HG03521 (cell line): ENCODE measurements around the gene USP17L28.
"Not testable (repeated sequence)": the region's sequence is repeated elsewhere in the genome, so short reads cannot be mapped to it uniquely, and the experiment has no call there.

Experiments
- ATAC-seq: cut with Tn5 transposase; IDR thresholded peaks from one replicate; pipeline ENCODE4 v1.9.1; 2021; ENCODE audit warnings: mild to moderate bottlenecking, moderate library complexity; ENCODE audit not compliant: unreplicated experiment

The USP17L28 gene

GRCh38 chr4:9348593-9348992, at the start of gene USP17L28:
TSS of gene USP17L28 (plus strand) at chr4:9348893. CDS start at chr4:9348893, 0 bp downstream.
- ATAC-seq, result not testable (repeated sequence)

GRCh38 chr4:9324191-9324590, 24.5 kb upstream of the USP17L28 start:
- ATAC-seq, result not testable (repeated sequence)

- not testable (repeated sequence) for ATAC-seq
These were observed 23.8 kb upstream of the USP17L28 start, which contains the start of gene USP17L24 for GRCh38 chr4:9324865-9325264. TSS of gene USP17L24 (plus strand) at chr4:9325165. CDS start at chr4:9325165, 0 bp downstream.

- not testable (repeated sequence) for ATAC-seq
These were observed 19.1 kb upstream of the USP17L28 start, which contains the start of gene USP17L25 for GRCh38 chr4:9329611-9330010. TSS of gene USP17L25 (plus strand) at chr4:9329911. CDS start at chr4:9329911, 0 bp downstream.

- not testable (repeated sequence) for ATAC-seq
These were observed 14.3 kb upstream of the USP17L28 start, which contains the start of gene USP17L26 for GRCh38 chr4:9334358-9334757. TSS of gene USP17L26 (plus strand) at chr4:9334658. CDS start at chr4:9334658, 0 bp downstream.

GRCh38 chr4:9339103-9339502, 9.6 kb upstream of the USP17L28 start, which contains the start of gene USP17L5:
TSS of gene USP17L5 (plus strand) at chr4:9339403. CDS start at chr4:9339403, 0 bp downstream.
- not testable (repeated sequence) for ATAC-seq

- ATAC-seq, result not testable (repeated sequence)
These were observed 4.8 kb upstream of the USP17L28 start, which contains the start of gene USP17L27 for GRCh38 chr4:9343848-9344247. TSS of gene USP17L27 (plus strand) at chr4:9344148. CDS start at chr4:9344148, 0 bp downstream.

GRCh38 chr4:9350866-9351265, 2.2 kb downstream of the USP17L28 start:
- ATAC-seq, result not testable (repeated sequence)

- not testable (repeated sequence) for ATAC-seq
These were observed 4.6 kb downstream of the USP17L28 start, which contains the start of gene USP17L29 for GRCh38 chr4:9353338-9353737. TSS of gene USP17L29 (plus strand) at chr4:9353638. CDS start at chr4:9353638, 0 bp downstream.

- ATAC-seq, result not testable (repeated sequence)
These were observed 14.1 kb downstream of the USP17L28 start, which contains the start of gene USP17L30 for GRCh38 chr4:9362829-9363228. TSS of gene USP17L30 (plus strand) at chr4:9363129. CDS start at chr4:9363129, 0 bp downstream.

- not testable (repeated sequence) for ATAC-seq
These were observed 31.2 kb downstream of the USP17L28 start for GRCh38 chr4:9379881-9380280.

GRCh38 chr4:9381012-9381534, 32.4 kb downstream of the USP17L28 start:
- not testable (repeated sequence) for ATAC-seq

- ATAC-seq, result no peak
These were observed 35.4 kb downstream of the USP17L28 start for GRCh38 chr4:9384126-9384525.

- ATAC-seq, result not testable (repeated sequence)
These were observed 40.3 kb downstream of the USP17L28 start for GRCh38 chr4:9389001-9389400.
